Liver (tissue), 9 donors: ENCODE measurements around the gene INPP5E. TPM values are rescaled to one million over a fixed set of nuclear protein-coding genes. Genes with fewer than 3 reads are reported as not detected.

Experiments
- DNase-seq: peaks from one replicate; pipeline ENCODE4 v3.0.0-alpha.2; 2017; ENCODE audit warnings: low spot score
- H3K27ac ChIP-seq, 2 donors: one replicate each; pipeline ENCODE4 v1.7.0; 2013; ENCODE audit warnings: inconsistent platforms in 2 of 2, low read length in 2 of 2, control low read depth in 1 of 2, low read depth in 1 of 2, mild to moderate bottlenecking in 1 of 2
- H3K27me3 ChIP-seq, 4 donors: one replicate each; pipeline versions ENCODE4 v1.6.1 to v1.7.0; 2013; ENCODE audit warnings: low read length in 3 of 4, inconsistent platforms in 1 of 4, mild to moderate bottlenecking in 1 of 4, moderate library complexity in 1 of 4; ENCODE audit not compliant: control insufficient read depth in 4 of 4, insufficient read depth in 4 of 4
- H3K36me3 ChIP-seq, 4 donors: one replicate each; pipeline versions ENCODE4 v1.6.1 to v1.7.0; 2013; ENCODE audit warnings: low read length in 3 of 4, mild to moderate bottlenecking in 3 of 4, low read depth in 1 of 4, moderate library complexity in 1 of 4; ENCODE audit not compliant: control insufficient read depth in 4 of 4, insufficient read depth in 3 of 4
- H3K4me1 ChIP-seq, 4 donors: one replicate each; pipeline versions ENCODE4 v1.6.1 to v1.7.0; 2013; ENCODE audit warnings: low read length in 3 of 4, mild to moderate bottlenecking in 3 of 4, moderate library complexity in 1 of 4; ENCODE audit not compliant: control insufficient read depth in 4 of 4, insufficient read depth in 4 of 4
- H3K4me3 ChIP-seq, 3 donors: one replicate each; pipeline versions ENCODE4 v1.6.1 to v1.7.0; 2013; ENCODE audit warnings: low read length in 3 of 3, control low read depth in 1 of 3, low read depth in 1 of 3, mild to moderate bottlenecking in 1 of 3
- H3K9ac ChIP-seq, 2 donors: one replicate each; pipeline ENCODE4 v1.7.0; 2013; ENCODE audit warnings: low read length in 2 of 2, mild to moderate bottlenecking in 2 of 2, moderate library complexity in 2 of 2, control low read depth in 1 of 2, low read depth in 1 of 2
- H3K9me3 ChIP-seq, 4 donors: one replicate each; pipeline versions ENCODE4 v1.6.1 to v1.7.0; 2013; ENCODE audit warnings: low read length in 3 of 4; ENCODE audit not compliant: control insufficient read depth in 4 of 4
- ATF3 ChIP-seq: IDR thresholded peaks from 2 replicates; pipeline ENCODE4 v1.6.1; 2016; ENCODE audit warnings: antibody characterized with exemption
- CTCF ChIP-seq: fragments of 150-350 bp; IDR thresholded peaks from 2 replicates; pipeline ENCODE4 v1.5.1; 2017; ENCODE audit warnings: improper control_type of control experiment, low read depth, low read length; ENCODE audit not compliant: missing input control
- EGR1 ChIP-seq, 2 donors: IDR thresholded peaks; 2 replicates each; pipeline ENCODE4 v1.6.1; 2016 to 2018; ENCODE audit warnings: antibody characterized with exemption in 2 of 2, low read depth in 2 of 2
- FOXA1 ChIP-seq: IDR thresholded peaks from 2 replicates; pipeline ENCODE4 v1.6.1; 2016; ENCODE audit warnings: antibody characterized with exemption
- FOXA2 ChIP-seq: IDR thresholded peaks from 2 replicates; pipeline ENCODE4 v1.6.1; 2016; ENCODE audit warnings: antibody characterized with exemption
- GABPA ChIP-seq, 2 donors: IDR thresholded peaks in 1 of 2; conservative IDR thresholded peaks in 1 of 2; 2 replicates each; pipeline ENCODE4 v1.6.1; 2016; ENCODE audit warnings: antibody characterized with exemption in 2 of 2, mild to moderate bottlenecking in 1 of 2, moderate library complexity in 1 of 2
- HNF4A ChIP-seq, 2 donors: conservative IDR thresholded peaks; 2 replicates each; pipeline ENCODE4 v1.6.1; 2016; ENCODE audit warnings: antibody characterized with exemption in 2 of 2, mild to moderate bottlenecking in 2 of 2
- HNF4G ChIP-seq: IDR thresholded peaks from 2 replicates; pipeline ENCODE4 v1.6.1; 2016; ENCODE audit warnings: antibody characterized with exemption
- JUND ChIP-seq, 2 donors: IDR thresholded peaks; 2 replicates each; pipeline ENCODE4 v1.6.1; 2016; ENCODE audit warnings: antibody characterized with exemption in 2 of 2
- MAX ChIP-seq: IDR thresholded peaks from 2 replicates; pipeline ENCODE4 v1.6.1; 2016; ENCODE audit warnings: antibody characterized with exemption
- NR2F2 ChIP-seq: IDR thresholded peaks from 2 replicates; pipeline ENCODE4 v1.6.1; 2016; ENCODE audit warnings: antibody characterized with exemption
- RAD21 ChIP-seq, 2 donors: IDR thresholded peaks; 2 replicates each; pipeline ENCODE4 v1.6.1; 2016; ENCODE audit warnings: antibody characterized with exemption in 2 of 2, mild to moderate bottlenecking in 2 of 2
- REST ChIP-seq: IDR thresholded peaks from 2 replicates; pipeline ENCODE4 v1.6.1; 2016; ENCODE audit warnings: antibody characterized with exemption, mild to moderate bottlenecking
- SP1 ChIP-seq: IDR thresholded peaks from 2 replicates; pipeline ENCODE4 v1.6.1; 2018; ENCODE audit warnings: antibody characterized with exemption, mild to moderate bottlenecking
- TAF1 ChIP-seq: conservative IDR thresholded peaks from 2 replicates; pipeline ENCODE4 v1.6.1; 2016; ENCODE audit warnings: antibody characterized with exemption, mild to moderate bottlenecking
- YY1 ChIP-seq: IDR thresholded peaks from 2 replicates; pipeline ENCODE4 v1.6.1; 2016; ENCODE audit warnings: antibody characterized with exemption, mild to moderate bottlenecking
- WGBS: extraction: QIAGEN DNeasy Blood & Tissue Kit; methylation state at CpG from one replicate; pipeline ENCODE4 v1.1.7; 2013; 5-methylcytosine and 5-hydroxymethylcytosine counted together
- polyA plus RNA-seq, 2 donors: library from polyadenylated mRNA; stranded (reverse) in 1 of 2; unstranded in 1 of 2; fragments of 200-250 nt in 1 of 2; fragments of >200 nt in 1 of 2; fragmentation: Nextera tagmentation in 1 of 2; extraction: Ambion mirVana in 1 of 2; gene quantifications; one replicate each; pipeline versions ENCODE4 v1.2.1 to v1.2.3, GENCODE V29; 2013 to 2015
- total RNA-seq, 2 donors: library from RNA; depleted of rRNA; stranded (reverse); fragments of >200 nt; gene quantifications; one replicate each; pipeline ENCODE4 v1.2.3, GENCODE V29; 2014
- donor health status: healthy.
- donor health status: healthy.
- donor health status: healthy.
- donor health status: healthy.
- donor health status: healthy.

The INPP5E gene
- total and polyA plus RNA-seq, 4 donors: 1.0 to 3.3 (median 2.9) TPM

- Histone ChIP-seq H3K4me3 (no peak overlapping the region), H3K27ac (no peak overlapping the region), H3K9me3 (no peaks in the 10 kb centered on the region), H3K27me3 (no peaks in the 10 kb centered on the region), H3K36me3 (peaks cover 0 to 13% (median 9%) of the 10 kb centered on the region in 4 donors), H3K4me1 (peaks cover 11 to 38% (median 33%) of the 10 kb centered on the region in 4 donors), H3K9ac (no peak overlapping the region)
- no peak for DNase-seq
- TF ChIP-seq FOXA2: no peak
- TF ChIP-seq HNF4G: no peak
- TF ChIP-seq EGR1 (IDR thresholded peaks at IDR 0.05; ENCODE audit: low read depth in 2 of 2): no peak
- TF ChIP-seq NR2F2: no peak
- no peak for TF ChIP-seq YY1
- no peak for TF ChIP-seq SP1
- TF ChIP-seq CTCF: no peak
- TF ChIP-seq REST: no peak
- no peak for TF ChIP-seq HNF4A (conservative IDR thresholded peaks at IDR 0.05)
- 95% methylated on average over 25 of the region's 25 CpGs for WGBS
These were observed 3.5 kb downstream of the INPP5E start for GRCh38 chr9:136436055-136436634.

GRCh38 chr9:136434580-136435169 is 5.0 kb downstream of the INPP5E start:
- DNase-seq: no peak
- Histone ChIP-seq H3K27me3 (no peaks in the 10 kb centered on the region), H3K4me3 (no peak overlapping the region), H3K9ac (no peak overlapping the region), H3K4me1 (peaks cover 11 to 25% (median 19%) of the 10 kb centered on the region in 4 donors), H3K9me3 (no peaks in the 10 kb centered on the region), H3K27ac (no peak overlapping the region), H3K36me3 (peaks cover 0 to 19% (median 9%) of the 10 kb centered on the region in 4 donors)
- TF ChIP-seq JUND (IDR thresholded peaks at IDR 0.05): no peak
- TF ChIP-seq NR2F2: no peak
- no peak for TF ChIP-seq YY1
- TF ChIP-seq CTCF: no peak
- TF ChIP-seq MAX: no peak
- no peak for TF ChIP-seq ATF3
- no peak for TF ChIP-seq FOXA1
- TF ChIP-seq TAF1: no peak
- no peak for TF ChIP-seq REST
- no peak for TF ChIP-seq RAD21 (IDR thresholded peaks at IDR 0.05)
- no peak for TF ChIP-seq HNF4G
- no peak for TF ChIP-seq GABPA (IDR thresholded peaks at IDR 0.05 in 1 of 2, conservative IDR thresholded peaks at IDR 0.05 in 1 of 2)
- WGBS: 94% methylated on average over 17 of the region's 17 CpGs
